Measurements from ENCODE around the gene USP15. TPM values are rescaled to one million over a fixed set of nuclear protein-coding genes. Genes with fewer than 3 reads are reported as not detected.

USP15 gene
- total RNA-seq, 1 experiment from 2014 or later: 25.8 TPM

- CTCF ChIA-PET: no interaction called here
- Histone ChIP-seq H3K27me3 (ENCODE audit: insufficient read depth, low read depth) (no peaks in the 10 kb centered on the region), H4K20me1 (ENCODE audit: insufficient read depth) (peaks cover 14% of the 10 kb centered on the region; the same call in 1 of the 2 replicates), H2AFZ (no peak overlapping the region), H3K4me1 (replicated peaks; ENCODE audit: insufficient read depth) (no peaks in the 10 kb centered on the region), H3K9me2 (ENCODE audit: insufficient read depth) (no peaks in the 10 kb centered on the region), H3K9me3 (ENCODE audit: insufficient read depth, low read depth) (no peaks in the 10 kb centered on the region), H3F3A (ENCODE audit: insufficient read depth, low read depth) (no peaks in the 10 kb centered on the region), H3K27ac (no peak overlapping the region), H3K4me2 (no peak overlapping the region), H3K79me2 (ENCODE audit: low read depth) (peaks cover 92% of the 10 kb centered on the region), H3K4me3 (no peak overlapping the region), H3K36me3 (ENCODE audit: low read depth) (no peaks in the 10 kb centered on the region)
- POLR2A ChIA-PET (ENCODE audit: unreplicated experiment): no interaction called here
- no TSS peak for BruUV-seq (replicated peaks)
- TF ChIP-seq, protein P1, sequence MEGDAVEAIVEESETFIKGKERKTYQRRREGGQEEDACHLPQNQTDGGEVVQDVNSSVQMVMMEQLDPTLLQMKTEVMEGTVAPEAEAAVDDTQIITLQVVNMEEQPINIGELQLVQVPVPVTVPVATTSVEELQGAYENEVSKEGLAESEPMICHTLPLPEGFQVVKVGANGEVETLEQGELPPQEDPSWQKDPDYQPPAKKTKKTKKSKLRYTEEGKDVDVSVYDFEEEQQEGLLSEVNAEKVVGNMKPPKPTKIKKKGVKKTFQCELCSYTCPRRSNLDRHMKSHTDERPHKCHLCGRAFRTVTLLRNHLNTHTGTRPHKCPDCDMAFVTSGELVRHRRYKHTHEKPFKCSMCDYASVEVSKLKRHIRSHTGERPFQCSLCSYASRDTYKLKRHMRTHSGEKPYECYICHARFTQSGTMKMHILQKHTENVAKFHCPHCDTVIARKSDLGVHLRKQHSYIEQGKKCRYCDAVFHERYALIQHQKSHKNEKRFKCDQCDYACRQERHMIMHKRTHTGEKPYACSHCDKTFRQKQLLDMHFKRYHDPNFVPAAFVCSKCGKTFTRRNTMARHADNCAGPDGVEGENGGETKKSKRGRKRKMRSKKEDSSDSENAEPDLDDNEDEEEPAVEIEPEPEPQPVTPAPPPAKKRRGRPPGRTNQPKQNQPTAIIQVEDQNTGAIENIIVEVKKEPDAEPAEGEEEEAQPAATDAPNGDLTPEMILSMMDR (conservative IDR thresholded peaks at IDR 0.05): no peak
- no peak for TF ChIP-seq EZH2 (IDR thresholded peaks at IDR 0.05; ENCODE audit: low read depth)
- intact Hi-C loops (cut with micrococcal nuclease; ENCODE audit: unreplicated experiment): no loop called here
- DNase-seq: no peak
These were observed 24.5 kb downstream of the USP15 start for GRCh38 chr12:62284749-62285148.

- POLR2A ChIA-PET (ENCODE audit: unreplicated experiment): no interaction called here
These were observed 25.1 kb downstream of the USP15 start for GRCh38 chr12:62285284-62285683.

DNA sequence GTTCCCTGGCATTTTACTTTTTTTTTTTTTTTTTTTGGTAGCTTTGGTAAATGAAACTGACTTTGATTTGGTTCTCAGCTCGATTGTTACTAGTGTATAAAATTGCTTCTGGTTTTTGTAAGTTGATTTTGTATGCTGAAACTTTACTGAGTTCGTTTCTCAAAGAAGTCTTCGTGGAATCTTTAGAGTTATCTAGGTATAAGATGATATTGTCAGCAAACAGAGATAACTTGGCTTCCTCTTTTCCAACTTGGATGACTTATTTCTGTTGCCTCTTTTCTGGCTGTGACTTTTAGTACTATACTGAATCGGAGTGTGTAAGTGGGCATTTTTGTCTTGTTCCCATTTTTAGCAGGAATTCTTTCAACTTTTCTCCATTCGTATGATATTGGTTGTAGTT lies 28.1 kb downstream of the USP15 start:
- no peak overlapping the region for H3K27ac ChIP-seq
- no peaks in the 10 kb centered on the region for H3K9me2 ChIP-seq (ENCODE audit: insufficient read depth)
- intact Hi-C loops (cut with micrococcal nuclease; ENCODE audit: unreplicated experiment): no loop called here
- peaks cover 17% of the 10 kb centered on the region; the same call in 1 of the 2 replicates for H4K20me1 ChIP-seq (ENCODE audit: insufficient read depth)
- no peaks in the 10 kb centered on the region for H3F3A ChIP-seq (ENCODE audit: insufficient read depth, low read depth)
- no TSS peak for BruUV-seq (replicated peaks)
- H3K36me3 ChIP-seq (ENCODE audit: low read depth): peaks cover 11% of the 10 kb centered on the region; the same call in 1 of the 2 replicates
- no peak overlapping the region for H2AFZ ChIP-seq
- TF ChIP-seq EZH2 (IDR thresholded peaks at IDR 0.05; ENCODE audit: low read depth): no peak
- TF ChIP-seq, protein P1 (conservative IDR thresholded peaks at IDR 0.05): no peak
- DNase-seq: no peak
- no peaks in the 10 kb centered on the region for H3K27me3 ChIP-seq (ENCODE audit: insufficient read depth, low read depth)
- ChIA-PET CTCF (no interaction called here), POLR2A (ENCODE audit: unreplicated experiment) (no interaction called here)
- H3K9me3 ChIP-seq (ENCODE audit: insufficient read depth, low read depth): no peaks in the 10 kb centered on the region
- H3K79me2 ChIP-seq (ENCODE audit: low read depth): peaks cover 95% of the 10 kb centered on the region
- H3K4me1 ChIP-seq (replicated peaks; ENCODE audit: insufficient read depth): no peaks in the 10 kb centered on the region; the same call in 1 of the 2 replicates
- H3K4me3 ChIP-seq: no peak overlapping the region
- no peak overlapping the region for H3K4me2 ChIP-seq

More at GRCh38 chr12:62285284-62285683, 25.1 kb downstream of the USP15 start:
- no peaks in the 10 kb centered on the region for H3K4me1 ChIP-seq (replicated peaks; ENCODE audit: insufficient read depth)
- intact Hi-C loops (cut with micrococcal nuclease; ENCODE audit: unreplicated experiment): no loop called here
- no peak overlapping the region for H2AFZ ChIP-seq
- H3K4me3 ChIP-seq: no peak overlapping the region
- no peaks in the 10 kb centered on the region for H3F3A ChIP-seq (ENCODE audit: insufficient read depth, low read depth)
- H4K20me1 ChIP-seq (ENCODE audit: insufficient read depth): peaks cover 12% of the 10 kb centered on the region; the same call in 1 of the 2 replicates
- H3K27ac ChIP-seq: no peak overlapping the region
- no peaks in the 10 kb centered on the region for H3K9me3 ChIP-seq (ENCODE audit: insufficient read depth, low read depth)
- no peak for TF ChIP-seq EZH2 (IDR thresholded peaks at IDR 0.05; ENCODE audit: low read depth)
- TF ChIP-seq, protein P1 (conservative IDR thresholded peaks at IDR 0.05): no peak
- peaks cover 4% of the 10 kb centered on the region; the same call in 1 of the 2 replicates for H3K36me3 ChIP-seq (ENCODE audit: low read depth)
- H3K27me3 ChIP-seq (ENCODE audit: insufficient read depth, low read depth): no peaks in the 10 kb centered on the region
- no peak for DNase-seq
- no TSS peak for BruUV-seq (replicated peaks)
- CTCF ChIA-PET: no interaction called here
- H3K4me2 ChIP-seq: no peak overlapping the region
- no peaks in the 10 kb centered on the region for H3K9me2 ChIP-seq (ENCODE audit: insufficient read depth)
- peaks cover 93% of the 10 kb centered on the region for H3K79me2 ChIP-seq (ENCODE audit: low read depth)

Measured in PC-9 (cell line).